Prostate gland (tissue), 2 donors: Measurements from ENCODE around the gene MGRN1. TPM values are rescaled to one million over a fixed set of nuclear protein-coding genes. Genes with fewer than 3 reads are reported as not detected.

ENCODE experiments used
- DNase-seq: peaks from one replicate; pipeline ENCODE4 v3.0.0-alpha.2; 2019; ENCODE audit warnings: low spot score
- H3K27ac ChIP-seq, 2 donors: fragments of 200-600 bp; sonication (generic); 2 replicates each; pipeline ENCODE4 v1.5.1; 2017 to 2019
- H3K27me3 ChIP-seq: fragments of 200-600 bp; sonication (generic); replicated peaks from 2 replicates; pipeline ENCODE4 v1.5.1; 2019; ENCODE audit not compliant: insufficient read depth
- H3K36me3 ChIP-seq, 2 donors: fragments of 200-600 bp; sonication (generic); 1 replicate in 1 of 2; 2 replicates in 1 of 2; pipeline versions ENCODE4 v1.5.1 to v1.8.1; 2017 to 2019
- H3K4me1 ChIP-seq: fragments of 200-600 bp; sonication (generic); replicated peaks from 2 replicates; pipeline ENCODE4 v1.5.1; 2019
- H3K4me3 ChIP-seq, 2 donors: fragments of 200-600 bp; sonication (generic); 2 replicates each; pipeline ENCODE4 v1.5.1; 2017 to 2019
- H3K9me3 ChIP-seq: fragments of 200-600 bp; sonication (generic); 2 replicates; pipeline ENCODE4 v1.5.1; 2017
- POLR2A ChIP-seq: fragments of 450-650 bp; IDR thresholded peaks from one replicate; pipeline ENCODE4 v1.6.1; 2016; ENCODE audit warnings: antibody characterized with exemption, mild to moderate bottlenecking
- POLR2AphosphoS5 ChIP-seq: sonication (generic); formaldehyde crosslinking; IDR thresholded peaks from one replicate; pipeline ENCODE4 v1.6.1; 2017; ENCODE audit warnings: antibody characterized with exemption
- WGBS: methylation state at CpG from one replicate; pipeline ENCODE4 v1.1.5; 2018; 5-methylcytosine and 5-hydroxymethylcytosine counted together
- intact Hi-C: fragments of 100-400 bp; cut with DNase I; formaldehyde crosslinking; loops from one replicate; pipeline ENCODE4 v1.14.2; 2022
- total RNA-seq, 2 donors: library from RNA; depleted of rRNA; stranded (reverse); fragments of >200 nt; gene quantifications; one replicate each; pipeline ENCODE4 v1.1.0, GENCODE V29; 2016
- TF ChIP-seq, protein P1 (sequence below), 4 experiments: fragments of 200-600 bp in 2 of 4; fragments of 450-650 bp in 2 of 4; sonication (generic) in 2 of 4; IDR thresholded peaks; 1 replicate in 3 of 4; 2 replicates in 1 of 4; pipeline ENCODE4 v1.5.1; 2016 to 2019; ENCODE audit warnings: antibody characterized with exemption in 4 of 4, mild to moderate bottlenecking in 2 of 4, moderate library complexity in 2 of 4

The MGRN1 gene
- total RNA-seq, 2 donors from 2014 or later: 59.6 to 101 TPM

DNA sequence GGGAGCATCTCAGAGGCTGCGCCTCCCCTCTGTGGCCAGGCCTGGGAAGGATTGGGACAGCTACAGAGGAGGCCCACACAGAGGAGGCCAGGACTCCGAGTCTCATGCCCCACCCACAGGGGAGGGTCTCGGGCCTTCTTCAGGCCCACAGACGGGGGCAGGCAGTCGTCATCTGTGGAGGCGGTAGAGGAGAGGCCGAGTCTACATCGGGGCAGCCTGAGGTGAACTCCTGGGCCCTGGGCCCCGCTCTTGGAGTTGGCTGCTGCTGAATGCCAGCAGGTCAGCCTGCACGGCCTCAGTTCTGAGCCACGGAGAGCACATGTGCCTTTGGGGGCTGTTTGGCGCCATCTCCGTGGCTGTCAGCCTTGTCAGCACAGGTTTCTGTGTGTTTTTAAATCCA is 60.7 kb downstream of the MGRN1 start:
- no peaks in the 10 kb centered on the region for H3K27me3 ChIP-seq
- no peak overlapping the region for H3K4me3 ChIP-seq
- H3K36me3 ChIP-seq: no peaks in the 10 kb centered on the region
- TF ChIP-seq, protein P1, sequence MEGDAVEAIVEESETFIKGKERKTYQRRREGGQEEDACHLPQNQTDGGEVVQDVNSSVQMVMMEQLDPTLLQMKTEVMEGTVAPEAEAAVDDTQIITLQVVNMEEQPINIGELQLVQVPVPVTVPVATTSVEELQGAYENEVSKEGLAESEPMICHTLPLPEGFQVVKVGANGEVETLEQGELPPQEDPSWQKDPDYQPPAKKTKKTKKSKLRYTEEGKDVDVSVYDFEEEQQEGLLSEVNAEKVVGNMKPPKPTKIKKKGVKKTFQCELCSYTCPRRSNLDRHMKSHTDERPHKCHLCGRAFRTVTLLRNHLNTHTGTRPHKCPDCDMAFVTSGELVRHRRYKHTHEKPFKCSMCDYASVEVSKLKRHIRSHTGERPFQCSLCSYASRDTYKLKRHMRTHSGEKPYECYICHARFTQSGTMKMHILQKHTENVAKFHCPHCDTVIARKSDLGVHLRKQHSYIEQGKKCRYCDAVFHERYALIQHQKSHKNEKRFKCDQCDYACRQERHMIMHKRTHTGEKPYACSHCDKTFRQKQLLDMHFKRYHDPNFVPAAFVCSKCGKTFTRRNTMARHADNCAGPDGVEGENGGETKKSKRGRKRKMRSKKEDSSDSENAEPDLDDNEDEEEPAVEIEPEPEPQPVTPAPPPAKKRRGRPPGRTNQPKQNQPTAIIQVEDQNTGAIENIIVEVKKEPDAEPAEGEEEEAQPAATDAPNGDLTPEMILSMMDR (IDR thresholded peaks at IDR 0.05): no peak
- no peak for TF ChIP-seq POLR2AphosphoS5
- TF ChIP-seq POLR2A: no peak
- WGBS: 93% methylated on average over 13 of the region's 13 CpGs
- H3K9me3 ChIP-seq: no peaks in the 10 kb centered on the region
- peaks cover 8% of the 10 kb centered on the region for H3K4me1 ChIP-seq
- intact Hi-C loops: no loop called here
- no peak for DNase-seq
- no peak overlapping the region for H3K27ac ChIP-seq

GRCh38 chr16:4685776-4686496 is 61.3 kb downstream of the MGRN1 start:
- Histone ChIP-seq H3K4me3 (no peak overlapping the region), H3K9me3 (no peaks in the 10 kb centered on the region), H3K27ac (no peak overlapping the region), H3K4me1 (peaks cover 6% of the 10 kb centered on the region), H3K27me3 (no peaks in the 10 kb centered on the region), H3K36me3 (no peaks in the 10 kb centered on the region)
- intact Hi-C loops: no loop called here
- WGBS: 92% methylated on average over 34 of the region's 38 CpGs
- TF ChIP-seq, protein P1 (IDR thresholded peaks at IDR 0.05): no peak
- TF ChIP-seq POLR2AphosphoS5 (no peak), POLR2A (no peak)
- DNase-seq: no peak

- Histone ChIP-seq H3K27ac (no peak overlapping the region), H3K36me3 (no peaks in the 10 kb centered on the region), H3K4me3 (no peak overlapping the region), H3K9me3 (no peaks in the 10 kb centered on the region), H3K27me3 (no peaks in the 10 kb centered on the region), H3K4me1 (no peaks in the 10 kb centered on the region)
- 87% methylated on average over 24 of the region's 27 CpGs for WGBS
- intact Hi-C loops: no loop called here
- TF ChIP-seq POLR2A (no peak), POLR2AphosphoS5 (no peak)
- TF ChIP-seq, protein P1 (IDR thresholded peaks at IDR 0.05): no peak
- no peak for DNase-seq
Observed at GRCh38 chr16:4686497-4687210, 62.0 kb downstream of the MGRN1 start.

DNA sequence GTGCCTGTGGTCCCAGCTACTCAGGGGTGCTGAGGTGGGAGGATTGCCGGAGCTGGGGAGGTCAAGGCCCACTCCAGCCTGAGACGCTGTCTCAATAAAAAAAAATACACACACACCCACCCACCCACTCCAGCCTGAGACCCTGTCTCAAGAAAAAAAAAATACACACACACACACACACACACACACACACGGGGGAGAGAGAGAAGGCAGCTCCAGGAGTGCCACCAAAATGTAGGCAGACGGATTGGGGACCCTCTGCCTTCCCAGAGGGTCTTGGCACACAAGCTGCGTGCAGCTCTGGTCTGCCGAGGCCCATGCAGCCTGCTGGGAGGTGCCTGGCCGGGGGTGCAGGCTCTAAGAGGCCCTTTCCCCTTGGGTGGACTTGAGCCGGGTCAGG is 62.8 kb downstream of the MGRN1 start:
- Histone ChIP-seq H3K4me3 (no peak overlapping the region), H3K9me3 (no peaks in the 10 kb centered on the region), H3K36me3 (no peaks in the 10 kb centered on the region), H3K27ac (no peak overlapping the region), H3K27me3 (no peaks in the 10 kb centered on the region), H3K4me1 (no peaks in the 10 kb centered on the region)
- WGBS: 67% methylated on average over 6 of the region's 8 CpGs
- DNase-seq: no peak
- no peak for TF ChIP-seq POLR2A
- intact Hi-C loops: no loop called here

GRCh38 chr16:4687946-4688673 is 63.5 kb downstream of the MGRN1 start:
- intact Hi-C loops: no loop called here
- H3K27me3 ChIP-seq: no peaks in the 10 kb centered on the region
- no peaks in the 10 kb centered on the region for H3K4me1 ChIP-seq
- no peak overlapping the region for H3K4me3 ChIP-seq
- no peaks in the 10 kb centered on the region for H3K9me3 ChIP-seq
- no peak overlapping the region for H3K27ac ChIP-seq
- no peaks in the 10 kb centered on the region for H3K36me3 ChIP-seq
- no peak for TF ChIP-seq POLR2AphosphoS5
- TF ChIP-seq, protein P1 (IDR thresholded peaks at IDR 0.05): no peak
- no peak for DNase-seq
- WGBS: 90% methylated on average over 39 of the region's 39 CpGs
